ENCODE data around the gene CWC22. TPM values are rescaled to one million over a fixed set of nuclear protein-coding genes. Genes with fewer than 3 reads are reported as not detected.

Gene CWC22
- total and polyA plus RNA-seq, 2 of the 13 experiments (the other 11 are each of a cell fraction or from before 2014, with no cell fraction given), result 5.7 to 29.2 TPM

Small RNA genes within 50 kb of the gene (small RNA-seq; reads per million reads assigned to genes)
- gene RF00416 (ENCODE audit: insufficient read depth in 2 of 3, insufficient read length in 3 of 3, low read depth in 2 of 3, low replicate concordance in 1 of 3), result 0 reads per million in 3 experiments

Other genes with a start within 250 kb of the CWC22 start
- 3.3 and 4.0 TPM in 2 replicates for gene ZNF385B, start 145.7 kb downstream of the CWC22 start, total RNA-seq (2016; rRNA removed; fragmentation: Illumina TruSeq; extraction: Trizol)
- gene ZNF385B, start 145.7 kb downstream of the CWC22 start, polyA plus RNA-seq (2011; rRNA removed), result 5.6 and 6.7 TPM in 2 replicates